Coronary artery (tissue), 2 donors: Measurements from ENCODE around the gene PRDM16.

Source experiments
- DNase-seq: peaks from one replicate; pipeline ENCODE4 v3.0.0-alpha.2; 2017; ENCODE audit warnings: low spot score
- H3K27ac ChIP-seq, 2 donors: fragments of 200-600 bp; sonication (generic); one replicate each; pipeline ENCODE4 v1.5.1; 2016 to 2019
- H3K4me3 ChIP-seq: fragments of 200-600 bp; sonication (generic); 2 replicates; pipeline ENCODE4 v1.5.1; 2016; ENCODE audit warnings: mild to moderate bottlenecking, moderate library complexity
- CTCF ChIP-seq: fragments of 200-600 bp; sonication (generic); IDR thresholded peaks from one replicate; pipeline ENCODE4 v1.5.1; 2019; ENCODE audit warnings: antibody characterized with exemption

Gene PRDM16

GRCh38 chr1:3183411-3183810 lies 114.4 kb downstream of the PRDM16 start:
- no peak overlapping the region for H3K4me3 ChIP-seq
- TF ChIP-seq CTCF: no peak
- no peak for DNase-seq
- peak overlapping the region; percentile 40 to 72 for H3K27ac ChIP-seq

GRCh38 chr1:3183813-3184212 lies 114.8 kb downstream of the PRDM16 start:
- no peak overlapping the region for H3K4me3 ChIP-seq
- DNase-seq: no peak
- TF ChIP-seq CTCF: no peak
- H3K27ac ChIP-seq: peak overlapping the region; percentile 40 to 72

- no peak for DNase-seq
- peak overlapping the region; percentile 95 to 99 for H3K27ac ChIP-seq
- no peak overlapping the region for H3K4me3 ChIP-seq
- TF ChIP-seq CTCF: no peak
Observed at GRCh38 chr1:3184666-3185065, 115.7 kb downstream of the PRDM16 start.

- DNase-seq: no peak
- Histone ChIP-seq H3K4me3 (peak overlapping the region; percentile 40), H3K27ac (peak overlapping the region; percentile 95 to 99)
- no peak for TF ChIP-seq CTCF
Observed at GRCh38 chr1:3185896-3186525, 117.0 kb downstream of the PRDM16 start.

- peak overlapping the region; percentile 40 for H3K4me3 ChIP-seq
- no peak for TF ChIP-seq CTCF
- DNase-seq: peak; percentile 95
- H3K27ac ChIP-seq: peak overlapping the region; percentile 95 to 99
Observed at GRCh38 chr1:3186526-3186921, 117.5 kb downstream of the PRDM16 start.

- DNase-seq: no peak
- peak overlapping the region; percentile 95 to 99 for H3K27ac ChIP-seq
- peak overlapping the region; percentile 50 for H3K4me3 ChIP-seq
- TF ChIP-seq CTCF: no peak
Observed at GRCh38 chr1:3187415-3188149, 118.6 kb downstream of the PRDM16 start.
